ENCODE results near the gene PKDREJ.

Gene PKDREJ

DNA sequence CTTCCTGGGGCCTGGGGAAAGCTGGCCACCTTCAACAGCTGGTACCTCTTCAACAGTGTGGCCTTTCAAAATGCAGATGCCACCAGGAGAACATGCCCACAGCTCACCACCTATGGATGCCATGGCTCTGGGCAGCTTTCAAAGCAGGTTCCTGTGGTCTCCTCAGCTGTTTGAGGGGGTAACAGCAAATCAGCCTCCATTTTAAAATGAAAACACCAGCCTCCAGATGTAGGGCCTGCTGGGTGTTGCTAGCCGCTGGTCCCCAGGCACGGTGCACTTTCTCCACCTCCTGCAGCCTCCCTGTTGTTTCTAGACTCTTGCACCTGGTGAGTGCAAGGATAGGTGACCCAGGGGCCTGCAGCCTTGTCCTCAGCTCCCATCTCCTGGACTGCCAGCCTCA is 23.1 kb downstream of the PKDREJ start:
- Histone ChIP-seq H3K27me3 (ENCODE audit: control insufficient read depth in 1 of 2, insufficient read depth in 1 of 2, low read length in 2 of 2) (no peaks in the 10 kb centered on the region), H3K4ac (ENCODE audit: low read depth in 1 of 2, low read length in 2 of 2) (no peak overlapping the region), H4K91ac (ENCODE audit: low read length) (no peak overlapping the region), H3K23ac (ENCODE audit: low read length in 2 of 2) (no peak overlapping the region), H3K9me3 (ENCODE audit: control insufficient read depth, low read length) (no peaks in the 10 kb centered on the region), H3K36me3 (ENCODE audit: control insufficient read depth in 1 of 2, insufficient read depth in 2 of 2, low read depth in 1 of 2, low read length in 2 of 2) (peaks cover 34 to 75% of the 10 kb centered on the region in 2 experiments), H3K27ac (ENCODE audit: low read length, poor library complexity, severe bottlenecking) (no peak overlapping the region), H3K14ac (ENCODE audit: low read length in 2 of 2) (no peak overlapping the region), H2BK5ac (ENCODE audit: low read depth, low read length, poor library complexity, severe bottlenecking) (no peak overlapping the region), H2BK120ac (ENCODE audit: low read depth, low read length) (no peak overlapping the region), H3K18ac (ENCODE audit: low read depth in 1 of 2, low read length in 2 of 2) (no peak overlapping the region), H3K4me3 (ENCODE audit: insufficient read depth in 1 of 2, low read depth in 1 of 2, low read length in 2 of 2) (no peak overlapping the region), H2AFZ (ENCODE audit: low read depth, low read length) (no peak overlapping the region), H4K8ac (ENCODE audit: low read length) (no peak overlapping the region), H3K4me2 (ENCODE audit: low read length, poor library complexity, severe bottlenecking) (no peak overlapping the region), H3K79me1 (replicated peaks; ENCODE audit: low read length, poor library complexity, severe bottlenecking) (peaks cover 7% of the 10 kb centered on the region), H3K9ac (ENCODE audit: low read length) (no peak overlapping the region), H3K4me1 (ENCODE audit: control insufficient read depth, insufficient read depth, low read depth, low read length) (peaks cover 2% of the 10 kb centered on the region), H2BK12ac (ENCODE audit: low read length in 2 of 2) (no peak overlapping the region), H2AK5ac (ENCODE audit: low read length, severe bottlenecking) (no peak overlapping the region), H2BK15ac (ENCODE audit: low read depth, poor library complexity, severe bottlenecking) (no peak overlapping the region)
- WGBS = 91% methylated on average over 2 of the region's 2 CpGs
- no peak for DNase-seq

DNA sequence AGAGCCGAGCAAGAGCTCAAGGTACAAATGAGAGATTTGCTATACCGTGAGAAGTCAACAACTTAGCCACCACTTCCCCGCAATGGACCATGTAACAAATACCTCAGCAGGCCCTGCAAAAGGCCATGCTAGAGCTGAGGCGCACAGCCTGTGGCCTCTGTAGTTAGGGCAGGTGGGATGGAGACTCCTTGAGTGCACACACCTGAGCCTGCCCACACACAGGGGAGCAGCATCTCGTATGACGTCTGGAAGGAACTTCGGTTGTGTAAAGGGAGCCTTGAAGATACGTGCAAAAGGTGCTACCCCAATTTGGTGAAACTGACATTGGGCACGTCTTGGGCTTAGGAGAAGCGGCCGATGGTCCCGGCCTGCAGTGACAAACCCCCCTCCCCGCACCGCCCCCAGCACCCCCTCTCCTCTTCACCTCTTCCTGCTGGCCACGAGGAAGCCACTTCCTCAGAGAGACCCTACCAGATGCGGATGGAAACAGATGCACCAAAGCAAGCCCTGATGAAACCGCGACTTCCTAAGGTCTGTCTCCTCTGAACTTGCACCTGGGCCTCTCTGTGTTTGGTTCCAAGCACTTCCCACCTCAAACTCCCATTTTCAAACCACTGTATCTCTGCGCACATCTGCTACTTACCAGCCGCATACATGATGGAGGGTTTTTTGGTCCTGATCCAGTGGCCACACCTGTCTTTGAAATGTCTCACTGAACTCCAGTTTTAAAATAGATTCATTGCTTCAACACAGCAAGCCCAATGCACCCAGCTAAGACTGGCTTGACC is 23.7 kb downstream of the PKDREJ start:
- H3K36me3 ChIP-seq (ENCODE audit: control insufficient read depth in 1 of 2, insufficient read depth in 2 of 2, low read depth in 1 of 2, low read length in 2 of 2) = peaks cover 28 to 82% of the 10 kb centered on the region in 2 experiments
- no peaks in the 10 kb centered on the region for H3K9me3 ChIP-seq (ENCODE audit: control insufficient read depth, low read length)
- peaks cover 2% of the 10 kb centered on the region for H3K4me1 ChIP-seq (ENCODE audit: control insufficient read depth, insufficient read depth, low read depth, low read length)
- H3K27ac ChIP-seq (ENCODE audit: low read length, poor library complexity, severe bottlenecking) = no peak overlapping the region
- DNase-seq = no peak
- H3K79me1 ChIP-seq (replicated peaks; ENCODE audit: low read length, poor library complexity, severe bottlenecking) = peaks cover 3% of the 10 kb centered on the region
- H2BK12ac ChIP-seq (ENCODE audit: low read length in 2 of 2) = no peak overlapping the region
- no peak overlapping the region for H3K4me2 ChIP-seq (ENCODE audit: low read length, poor library complexity, severe bottlenecking)
- no peak overlapping the region for H3K9ac ChIP-seq (ENCODE audit: low read length)
- H3K4me3 ChIP-seq (ENCODE audit: insufficient read depth in 1 of 2, low read depth in 1 of 2, low read length in 2 of 2) = no peak overlapping the region
- no peaks in the 10 kb centered on the region for H3K27me3 ChIP-seq (ENCODE audit: control insufficient read depth in 1 of 2, insufficient read depth in 1 of 2, low read length in 2 of 2)
- 97% methylated on average over 18 of the region's 20 CpGs for WGBS
- H2AK5ac ChIP-seq (ENCODE audit: low read length, severe bottlenecking) = no peak overlapping the region
- H2BK15ac ChIP-seq (ENCODE audit: low read depth, poor library complexity, severe bottlenecking) = no peak overlapping the region
- H3K14ac ChIP-seq (ENCODE audit: low read length in 2 of 2) = no peak overlapping the region
- no peak overlapping the region for H2AFZ ChIP-seq (ENCODE audit: low read depth, low read length)
- H3K23ac ChIP-seq (ENCODE audit: low read length in 2 of 2) = no peak overlapping the region
- no peak overlapping the region for H2BK5ac ChIP-seq (ENCODE audit: low read depth, low read length, poor library complexity, severe bottlenecking)
- no peak overlapping the region for H3K4ac ChIP-seq (ENCODE audit: low read depth in 1 of 2, low read length in 2 of 2)
- no peak overlapping the region for H2BK120ac ChIP-seq (ENCODE audit: low read depth, low read length)
- H4K8ac ChIP-seq (ENCODE audit: low read length) = no peak overlapping the region
- H3K18ac ChIP-seq (ENCODE audit: low read depth in 1 of 2, low read length in 2 of 2) = no peak overlapping the region
- no peak overlapping the region for H4K91ac ChIP-seq (ENCODE audit: low read length)

DNA sequence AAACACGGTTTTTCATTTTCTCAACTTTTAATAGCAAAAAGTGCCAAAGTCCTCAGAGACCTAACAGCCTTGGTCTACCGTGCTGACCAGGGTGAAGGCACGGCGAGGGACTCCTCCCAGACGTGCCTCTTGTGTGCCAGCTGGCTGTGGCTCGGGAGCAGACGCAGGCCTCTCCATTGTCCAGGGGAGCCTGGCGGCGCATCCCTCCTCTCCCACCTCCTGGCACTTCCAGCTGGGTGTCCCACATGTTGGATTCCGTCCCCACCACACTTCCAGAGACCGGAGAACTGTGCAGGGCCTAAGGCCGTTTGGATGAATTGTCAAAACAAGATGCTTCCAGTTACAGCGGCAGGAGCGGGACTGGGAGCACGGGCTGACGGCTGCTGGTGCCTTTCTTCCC is 24.6 kb downstream of the PKDREJ start:
- H3K4ac ChIP-seq (ENCODE audit: low read depth in 1 of 2, low read length in 2 of 2) = no peak overlapping the region
- H3K27ac ChIP-seq (ENCODE audit: low read length, poor library complexity, severe bottlenecking) = no peak overlapping the region
- no peak overlapping the region for H2BK15ac ChIP-seq (ENCODE audit: low read depth, poor library complexity, severe bottlenecking)
- H3K4me2 ChIP-seq (ENCODE audit: low read length, poor library complexity, severe bottlenecking) = no peak overlapping the region
- no peaks in the 10 kb centered on the region for H3K4me1 ChIP-seq (ENCODE audit: control insufficient read depth, insufficient read depth, low read depth, low read length)
- H3K9ac ChIP-seq (ENCODE audit: low read length) = no peak overlapping the region
- H2BK120ac ChIP-seq (ENCODE audit: low read depth, low read length) = no peak overlapping the region
- no peak overlapping the region for H2BK12ac ChIP-seq (ENCODE audit: low read length in 2 of 2)
- H3K14ac ChIP-seq (ENCODE audit: low read length in 2 of 2) = no peak overlapping the region
- H3K9me3 ChIP-seq (ENCODE audit: control insufficient read depth, low read length) = no peaks in the 10 kb centered on the region
- no peak overlapping the region for H2AFZ ChIP-seq (ENCODE audit: low read depth, low read length)
- no peak overlapping the region for H4K91ac ChIP-seq (ENCODE audit: low read length)
- H3K27me3 ChIP-seq (ENCODE audit: control insufficient read depth in 1 of 2, insufficient read depth in 1 of 2, low read length in 2 of 2) = no peaks in the 10 kb centered on the region
- H3K18ac ChIP-seq (ENCODE audit: low read depth in 1 of 2, low read length in 2 of 2) = no peak overlapping the region
- no peak for DNase-seq
- H4K8ac ChIP-seq (ENCODE audit: low read length) = no peak overlapping the region
- H2AK5ac ChIP-seq (ENCODE audit: low read length, severe bottlenecking) = no peak overlapping the region
- H3K36me3 ChIP-seq (ENCODE audit: control insufficient read depth in 1 of 2, insufficient read depth in 2 of 2, low read depth in 1 of 2, low read length in 2 of 2) = peaks cover 20 to 77% of the 10 kb centered on the region in 2 experiments
- no peak overlapping the region for H3K4me3 ChIP-seq (ENCODE audit: insufficient read depth in 1 of 2, low read depth in 1 of 2, low read length in 2 of 2)
- H3K23ac ChIP-seq (ENCODE audit: low read length in 2 of 2) = no peak overlapping the region
- 95% methylated on average over 16 of the region's 16 CpGs for WGBS
- H2BK5ac ChIP-seq (ENCODE audit: low read depth, low read length, poor library complexity, severe bottlenecking) = no peak overlapping the region
- H3K79me1 ChIP-seq (replicated peaks; ENCODE audit: low read length, poor library complexity, severe bottlenecking) = peaks cover 1% of the 10 kb centered on the region

DNA sequence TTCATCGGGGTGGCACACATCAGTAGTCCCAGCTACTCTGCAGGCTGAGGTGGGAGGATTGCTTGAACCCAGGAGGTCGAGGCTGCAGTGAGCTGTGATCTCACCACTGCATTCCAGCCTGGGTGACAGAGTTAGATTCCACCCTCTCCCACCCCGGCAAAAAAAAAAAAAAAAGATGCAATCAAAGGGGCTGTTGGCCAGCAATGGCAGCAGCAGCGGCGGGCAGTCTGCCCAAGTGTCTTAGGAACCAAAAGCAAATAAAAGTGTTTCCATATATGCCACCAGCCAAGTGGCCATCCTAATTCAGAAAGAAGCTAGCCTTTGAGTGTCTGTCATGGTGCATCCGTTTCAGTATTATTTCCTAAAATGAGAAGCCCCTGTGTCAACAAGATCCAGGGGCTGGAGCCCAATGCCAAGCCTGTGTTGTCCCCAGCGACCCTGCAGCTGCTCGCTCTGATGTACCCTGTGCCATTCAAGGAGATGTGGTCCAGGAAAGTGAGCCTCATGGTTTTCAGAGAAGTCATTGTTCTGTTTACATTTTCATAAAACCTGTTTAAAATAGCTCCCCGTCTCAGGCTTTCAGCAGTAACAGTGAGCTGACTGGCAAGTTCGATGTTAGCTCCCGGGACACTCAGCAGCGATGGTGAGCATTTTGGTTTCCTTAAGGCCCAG is 25.6 kb downstream of the PKDREJ start:
- Histone ChIP-seq H2AFZ (ENCODE audit: low read depth, low read length) (no peak overlapping the region), H3K79me1 (replicated peaks; ENCODE audit: low read length, poor library complexity, severe bottlenecking) (no peaks in the 10 kb centered on the region)
- 94% methylated on average over 12 of the region's 12 CpGs for WGBS

More for the DNA sequence above, 25.6 kb downstream of the PKDREJ start:
- Histone ChIP-seq H2AK5ac (ENCODE audit: low read length, severe bottlenecking) (no peak overlapping the region), H2BK120ac (ENCODE audit: low read depth, low read length) (no peak overlapping the region), H3K4me2 (ENCODE audit: low read length, poor library complexity, severe bottlenecking) (no peak overlapping the region), H4K91ac (ENCODE audit: low read length) (no peak overlapping the region), H3K9ac (ENCODE audit: low read length) (no peak overlapping the region), H3K27ac (ENCODE audit: low read length, poor library complexity, severe bottlenecking) (no peak overlapping the region), H3K4me1 (ENCODE audit: control insufficient read depth, insufficient read depth, low read depth, low read length) (peaks cover 6% of the 10 kb centered on the region), H3K18ac (ENCODE audit: low read depth in 1 of 2, low read length in 2 of 2) (no peak overlapping the region), H2BK15ac (ENCODE audit: low read depth, poor library complexity, severe bottlenecking) (no peak overlapping the region), H3K27me3 (ENCODE audit: control insufficient read depth in 1 of 2, insufficient read depth in 1 of 2, low read length in 2 of 2) (no peaks in the 10 kb centered on the region), H4K8ac (ENCODE audit: low read length) (no peak overlapping the region), H3K4ac (ENCODE audit: low read depth in 1 of 2, low read length in 2 of 2) (no peak overlapping the region), H2BK5ac (ENCODE audit: low read depth, low read length, poor library complexity, severe bottlenecking) (no peak overlapping the region), H3K36me3 (ENCODE audit: control insufficient read depth in 1 of 2, insufficient read depth in 2 of 2, low read depth in 1 of 2, low read length in 2 of 2) (peaks cover 20 to 68% of the 10 kb centered on the region in 2 experiments), H3K9me3 (ENCODE audit: control insufficient read depth, low read length) (no peaks in the 10 kb centered on the region), H3K14ac (ENCODE audit: low read length in 2 of 2) (no peak overlapping the region), H2BK12ac (ENCODE audit: low read length in 2 of 2) (no peak overlapping the region), H3K23ac (ENCODE audit: low read length in 2 of 2) (no peak overlapping the region), H3K4me3 (ENCODE audit: insufficient read depth in 1 of 2, low read depth in 1 of 2, low read length in 2 of 2) (no peak overlapping the region)
- DNase-seq = no peak

Data from mesenchymal stem cell (in vitro differentiated cells and primary cell).